CD4-positive, alpha-beta T cell treated with Interleukin-15 for 4 hours (primary cell): Measurements from ENCODE around the gene VAV2.
A peak's percentile ranks its signal among the peaks of the same experiment; 100 is the strongest.

Experiments used
- DNase-seq: peaks from one replicate; pipeline ENCODE4 v3.0.0-alpha.2; 2020; ENCODE audit warnings: low spot score

VAV2 gene

GRCh38 chr9:133795049-133795448 lies 197.1 kb downstream of the VAV2 start:
- no peak for DNase-seq

DNA sequence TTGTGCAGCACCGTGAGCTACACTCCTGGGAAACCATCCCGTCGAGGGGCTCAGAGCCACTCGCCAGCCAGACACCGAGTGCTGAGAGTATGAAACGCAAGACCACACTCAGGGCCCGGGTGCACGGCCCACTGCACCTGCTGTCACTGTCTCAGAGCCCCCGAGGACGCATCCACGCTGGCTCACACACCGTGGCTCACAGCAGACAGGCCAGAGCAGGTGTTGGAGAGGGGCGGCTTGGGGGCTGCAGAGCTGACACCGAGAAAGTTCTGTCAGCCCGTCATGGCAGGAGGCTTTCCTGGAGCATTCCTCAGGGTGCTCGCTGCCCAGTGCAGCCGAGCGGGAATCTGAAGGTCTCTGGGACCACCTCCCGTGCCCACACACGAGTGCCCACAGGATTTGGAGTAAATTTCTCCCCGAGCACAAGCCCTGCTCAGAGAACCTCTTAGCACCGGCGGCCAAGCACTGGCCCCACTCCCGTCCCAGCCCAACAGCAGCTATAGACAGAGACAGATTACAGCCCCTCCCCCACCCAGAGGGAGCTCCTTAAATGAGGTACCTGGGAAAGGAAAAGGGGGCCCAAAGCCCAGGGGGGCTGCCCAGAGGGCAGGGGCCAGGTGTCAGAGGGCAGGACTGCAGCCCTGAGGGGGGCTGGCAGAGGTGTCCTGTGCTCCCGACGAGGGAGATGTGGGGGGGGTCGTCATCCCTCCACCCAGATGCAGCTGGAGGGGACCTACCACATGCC lies 197.9 kb downstream of the VAV2 start:
- no peak for DNase-seq

DNA sequence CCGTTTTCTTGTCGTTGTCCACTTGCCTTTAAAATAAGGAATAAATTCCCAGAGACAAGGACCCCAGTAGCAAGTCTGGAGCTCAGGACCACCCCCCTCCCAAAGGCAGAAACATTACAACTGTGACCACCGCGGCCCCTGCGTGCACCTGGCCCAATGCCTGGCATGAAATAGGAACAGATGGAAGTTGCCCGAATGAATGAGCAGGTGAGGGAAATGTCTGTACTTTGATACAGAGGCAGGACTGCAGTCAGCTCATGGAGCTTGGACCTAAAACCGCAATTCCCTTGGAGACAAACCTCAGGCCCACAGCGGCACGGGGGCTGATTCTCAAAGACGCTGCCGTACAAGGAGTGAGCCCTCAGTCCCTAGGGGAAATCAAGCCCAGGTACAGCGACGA lies 198.7 kb downstream of the VAV2 start:
- DNase-seq, result no peak

- DNase-seq, result peak; percentile 30
Measured at GRCh38 chr9:133792721-133793470, 199.2 kb downstream of the VAV2 start.

DNA sequence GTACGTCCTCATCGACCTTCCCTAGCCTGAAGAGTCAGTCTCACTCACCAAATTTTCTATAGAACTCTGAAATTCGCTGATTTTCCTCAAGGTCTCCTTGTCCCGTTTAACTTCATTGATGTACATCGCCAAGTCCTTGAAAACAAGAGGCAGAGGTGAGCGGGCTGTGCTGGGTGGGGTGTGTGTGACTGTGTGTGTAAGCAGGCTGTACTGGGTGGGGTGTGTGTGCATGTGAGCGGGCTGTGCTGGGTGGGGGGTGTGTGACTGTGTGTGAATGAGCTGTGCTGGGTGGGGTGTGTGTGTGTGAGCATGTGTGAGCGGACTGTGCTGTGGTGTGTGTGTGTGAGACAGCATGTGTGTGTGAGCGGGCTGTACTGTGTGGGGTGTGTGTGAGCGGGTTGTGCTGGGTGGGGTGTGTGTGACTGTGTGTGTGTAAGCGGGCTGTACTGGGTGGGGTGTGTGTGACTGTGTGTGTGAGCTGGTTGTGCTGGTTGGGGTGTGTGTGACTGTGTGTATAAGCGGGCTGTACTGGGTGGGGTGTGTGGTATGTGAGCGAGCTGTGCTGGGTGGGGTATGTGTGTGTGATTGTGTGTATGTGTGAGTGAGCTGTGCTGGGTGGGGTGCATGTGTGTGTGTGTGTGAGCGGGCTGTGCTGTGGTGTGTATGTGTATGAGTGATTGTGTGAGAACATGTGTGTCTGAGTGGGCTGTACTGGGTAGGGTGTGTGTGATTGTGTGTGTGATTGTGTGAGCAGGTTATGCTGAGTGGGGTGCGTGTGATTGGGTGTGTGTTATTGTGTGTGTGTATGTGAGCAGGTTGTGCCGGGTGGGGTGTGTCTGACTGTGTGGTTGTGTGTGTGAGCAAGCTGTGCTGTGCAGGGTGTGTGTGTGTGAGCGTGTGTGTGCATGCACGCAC lies 200.1 kb downstream of the VAV2 start:
- DNase-seq, result no peak

- no peak for DNase-seq
Measured at GRCh38 chr9:133791069-133791468, 201.1 kb downstream of the VAV2 start.

GRCh38 chr9:133789778-133790177 lies 202.3 kb downstream of the VAV2 start:
- DNase-seq, result no peak

GRCh38 chr9:133788819-133789717 lies 203.1 kb downstream of the VAV2 start:
- DNase-seq, result no peak

- DNase-seq, result no peak
Measured at GRCh38 chr9:133788045-133788818, 203.9 kb downstream of the VAV2 start.

DNA sequence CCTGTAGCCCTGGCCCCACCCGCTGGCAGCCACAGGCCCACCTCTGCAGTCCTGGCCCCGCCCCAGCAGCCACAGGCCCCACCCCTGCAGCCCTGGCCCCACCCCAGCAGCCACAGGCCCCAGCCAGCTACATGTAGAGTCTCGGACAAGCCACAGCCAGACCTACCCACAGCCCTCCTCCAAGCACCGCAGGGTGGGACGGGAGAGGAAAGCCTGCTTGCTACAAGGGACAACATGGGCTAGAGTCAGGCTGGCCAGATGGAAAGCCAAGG lies 204.4 kb downstream of the VAV2 start:
- DNase-seq, result no peak

- no peak for DNase-seq
Measured at GRCh38 chr9:133786907-133787753, 205.0 kb downstream of the VAV2 start.

GRCh38 chr9:133786371-133786753 lies 205.8 kb downstream of the VAV2 start:
- DNase-seq, result no peak

DNA sequence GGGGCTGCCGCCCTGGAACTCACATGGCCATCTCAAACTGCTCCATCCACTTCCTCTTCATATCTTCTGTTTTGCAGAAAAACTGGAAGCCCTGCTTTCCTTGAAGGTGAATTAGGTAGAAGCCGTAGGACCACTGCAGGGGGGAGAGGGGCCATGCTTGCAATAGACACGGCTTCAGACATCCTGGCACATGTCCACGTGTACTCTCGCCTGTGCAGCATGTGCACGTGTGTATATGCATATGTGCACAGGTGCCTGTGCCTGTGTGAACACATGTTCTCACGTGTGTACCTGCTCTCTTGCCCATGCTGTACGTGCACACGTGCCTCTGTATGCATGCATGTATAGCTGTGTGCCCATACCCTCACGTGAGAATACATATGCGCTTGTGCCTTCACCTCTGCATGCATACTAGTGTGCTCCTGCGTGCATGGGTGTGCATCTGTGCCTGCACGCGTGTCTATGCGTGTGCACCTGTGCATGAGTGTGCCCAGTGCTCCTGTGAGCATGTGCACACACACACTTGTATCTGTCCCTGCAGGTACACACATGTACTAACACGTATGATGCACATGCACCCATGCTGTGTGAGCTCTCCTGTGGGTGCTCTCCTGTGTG lies 206.3 kb downstream of the VAV2 start:
- DNase-seq, result no peak

- DNase-seq, result no peak
Measured at GRCh38 chr9:133784731-133785561, 207.2 kb downstream of the VAV2 start.

- DNase-seq, result no peak
Measured at GRCh38 chr9:133783331-133783731, 208.8 kb downstream of the VAV2 start.

GRCh38 chr9:133782157-133783130 lies 209.7 kb downstream of the VAV2 start:
- peak; percentile 45 for DNase-seq

GRCh38 chr9:133781828-133782135 lies 210.3 kb downstream of the VAV2 start:
- no peak for DNase-seq
